C4-2B (cell line): ENCODE data around the gene UBA52.

Experiments
- H3K27ac ChIP-seq: fragments of 450-650 bp; 2 replicates; pipeline ENCODE4 v1.5.1; 2017
- CTCF ChIP-seq: fragments of 450-650 bp; conservative IDR thresholded peaks from 2 replicates; pipeline ENCODE4 v1.5.1; 2017; ENCODE audit warnings: mild to moderate bottlenecking
- ZFX ChIP-seq: fragments of 450-650 bp; IDR thresholded peaks from 2 replicates; pipeline ENCODE4 v1.6.1; 2017

Gene UBA52

DNA sequence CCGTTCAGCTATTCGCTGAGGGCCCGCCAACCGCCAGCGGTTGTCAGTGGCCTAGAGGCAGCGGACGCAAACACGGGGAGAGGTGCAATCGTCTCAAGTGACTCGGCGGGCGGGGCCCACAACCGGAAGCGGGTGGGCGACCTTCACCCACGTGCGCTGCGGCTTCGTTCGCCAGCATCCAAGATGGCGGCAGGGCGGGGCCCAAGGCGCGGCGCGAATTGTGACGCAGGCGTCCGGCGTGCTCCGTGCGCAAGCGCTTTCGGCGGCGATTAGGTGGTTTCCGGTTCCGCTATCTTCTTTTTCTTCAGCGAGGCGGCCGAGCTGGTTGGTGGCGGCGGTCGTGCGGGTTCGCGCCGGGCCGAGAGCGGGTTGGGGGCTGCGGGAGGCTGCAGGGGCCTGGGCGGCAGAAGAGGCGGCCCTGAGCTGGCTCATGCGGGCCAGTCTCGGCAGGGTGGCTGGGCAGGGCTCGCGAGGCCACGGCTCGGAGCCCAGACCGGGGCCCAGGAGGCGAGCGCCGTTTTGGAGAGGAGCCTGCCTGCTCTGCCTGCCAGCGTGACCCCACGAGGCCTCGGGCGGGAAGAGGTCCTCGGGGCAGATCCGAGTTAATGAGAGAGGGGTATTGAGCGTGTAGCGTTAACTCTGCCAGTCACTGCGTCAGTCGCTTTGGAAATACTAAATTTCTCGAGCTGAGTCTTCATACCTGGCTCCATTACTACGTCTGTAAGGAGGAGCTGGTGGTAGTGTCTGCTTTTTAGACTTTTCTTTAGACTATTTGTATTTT lies at the start of gene UBA52:
TSS of gene UBA52 (plus strand) at position 294 of the 781 bp plus-strand sequence. CDS start 1,444 bp downstream, outside the sequence.
- H3K27ac ChIP-seq: peak within 1 kb of the TSS; percentile 94
- TF ChIP-seq CTCF (no peak), ZFX (peak; percentile 83; the same call in 1 of the 2 replicates)

GRCh38 chr19:18522124-18522861 lies 49.4 kb upstream of the UBA52 start:
- no peak for TF ChIP-seq CTCF
- TF ChIP-seq ZFX: no peak
- H3K27ac ChIP-seq: peak overlapping the region; percentile 94

GRCh38 chr19:18522862-18523440 lies 48.7 kb upstream of the UBA52 start:
- peak overlapping the region; percentile 8; the same call in 1 of the 2 replicates for H3K27ac ChIP-seq

GRCh38 chr19:18523841-18524240 lies 47.8 kb upstream of the UBA52 start:
- TF ChIP-seq CTCF: no peak
- no peak for TF ChIP-seq ZFX
- H3K27ac ChIP-seq: no peak overlapping the region

DNA sequence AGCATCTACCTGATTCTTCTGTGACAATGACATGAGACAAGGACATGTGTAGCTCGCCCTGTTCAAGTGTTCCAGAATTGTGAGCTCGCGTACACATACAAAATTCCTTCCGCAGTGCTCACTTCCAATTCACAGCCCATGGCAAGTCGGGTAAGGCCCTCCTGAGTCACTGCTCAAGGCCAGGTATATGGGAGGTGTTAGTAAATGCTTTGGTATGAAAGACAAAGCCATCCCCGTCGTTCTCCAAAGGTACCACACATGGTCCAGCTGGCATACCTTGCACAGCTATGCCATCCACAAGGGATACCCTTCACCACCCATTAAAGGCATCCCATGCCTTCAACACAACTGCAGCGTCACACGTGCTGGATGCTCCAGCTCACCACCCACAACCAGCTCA lies 45.3 kb upstream of the UBA52 start:
- TF ChIP-seq ZFX (no peak), CTCF (no peak)
- no peak overlapping the region for H3K27ac ChIP-seq

DNA sequence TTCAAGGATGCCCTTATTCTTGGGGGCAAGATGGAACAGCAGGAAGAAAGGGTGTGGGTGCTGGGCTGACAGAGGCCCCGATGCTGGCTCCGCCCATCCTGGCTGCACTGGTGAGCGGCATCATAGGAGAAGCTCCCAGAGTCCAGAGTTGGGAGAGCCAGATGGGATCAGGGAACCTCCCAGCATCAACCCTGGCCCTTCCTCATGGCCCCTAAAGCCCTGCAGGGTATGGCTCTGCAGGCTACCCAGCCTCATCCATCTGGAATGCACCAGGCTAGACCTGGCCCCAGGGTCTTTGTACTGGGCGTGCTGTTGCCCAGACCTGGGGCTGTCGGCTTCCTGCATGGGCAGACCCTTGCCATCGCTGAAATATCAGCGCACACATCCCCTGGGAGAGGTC lies 41.9 kb upstream of the UBA52 start:
- TF ChIP-seq ZFX (no peak), CTCF (no peak)
- no peak overlapping the region for H3K27ac ChIP-seq

DNA sequence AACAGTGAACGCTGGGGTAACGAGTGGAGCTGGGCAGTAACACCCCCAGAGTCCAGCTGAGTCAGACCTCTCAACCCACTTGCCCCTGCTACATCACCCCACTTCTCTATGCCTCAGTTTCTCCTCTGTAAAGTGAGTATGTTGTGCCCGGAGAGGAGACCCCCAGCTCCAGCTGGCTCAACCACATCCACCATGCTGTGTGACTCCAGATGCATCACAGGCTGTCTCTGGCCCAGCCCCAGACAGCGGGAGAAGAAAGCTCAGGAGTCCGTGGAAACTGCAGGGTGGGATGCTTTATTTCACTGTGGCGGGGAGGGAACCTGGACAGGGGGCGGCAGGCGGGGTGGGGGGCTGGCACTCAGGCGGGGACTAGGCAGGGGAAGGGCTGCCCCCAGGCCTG lies 40.2 kb upstream of the UBA52 start:
- no peak for TF ChIP-seq CTCF
- no peak for TF ChIP-seq ZFX
- H3K27ac ChIP-seq: no peak overlapping the region
